Neural cell (in vitro differentiated cells): ENCODE results near the gene HIF1A. TPM values are rescaled to one million over a fixed set of nuclear protein-coding genes. Genes with fewer than 3 reads are reported as not detected.

Experiments used
- H2AFZ ChIP-seq: fragments of 200-600, 300-800 bp; sonication (generic), shearing (Covaris generic); 2 replicates; pipeline ENCODE4 v1.6.0; 2014; ENCODE audit warnings: low read depth, mild to moderate bottlenecking, antibody characterized with exemption, low read length, moderate library complexity
- H3F3A ChIP-seq: fragments of 200-600 bp; shearing (Covaris generic); 2 replicates; pipeline ENCODE4 v1.6.1; 2016; ENCODE audit warnings: mild to moderate bottlenecking, moderate library complexity, mixed read lengths, antibody characterized with exemption, low read length; ENCODE audit not compliant: insufficient read depth, poor library complexity, severe bottlenecking
- H3K27ac ChIP-seq: fragments of 200-600, 300-800 bp; sonication (generic), shearing (Covaris generic); 2 replicates; pipeline ENCODE4 v1.5.1; 2014; ENCODE audit warnings: mild to moderate bottlenecking, low read length, moderate library complexity
- H3K27me3 ChIP-seq: fragments of 300-800, 200-600 bp; sonication (generic), shearing (Covaris generic); 2 replicates; pipeline ENCODE4 v1.6.0; 2014; ENCODE audit warnings: mild to moderate bottlenecking, low read depth, low read length, moderate library complexity; ENCODE audit not compliant: insufficient read depth
- H3K36me3 ChIP-seq: fragments of 300-800, 200-600 bp; sonication (generic), shearing (Covaris generic); 2 replicates; pipeline ENCODE4 v1.5.1; 2014; ENCODE audit warnings: mild to moderate bottlenecking, antibody characterized with exemption, low read length, moderate library complexity; ENCODE audit not compliant: insufficient read depth
- H3K4me2 ChIP-seq: fragments of 300-800, 200-600 bp; sonication (generic), shearing (Covaris generic); 2 replicates; pipeline ENCODE4 v1.6.0; 2014; ENCODE audit warnings: mild to moderate bottlenecking, low read length
- H3K4me3 ChIP-seq: fragments of 300-800, 200-600 bp; sonication (generic), shearing (Covaris generic); 2 replicates; pipeline ENCODE4 v1.5.1; 2014; ENCODE audit warnings: mild to moderate bottlenecking, low read length, moderate library complexity
- H3K79me2 ChIP-seq: fragments of 200-600 bp; shearing (Covaris generic); replicated peaks from 2 replicates; pipeline ENCODE4 v1.6.0; 2014; ENCODE audit warnings: mild to moderate bottlenecking, low read length, moderate library complexity; ENCODE audit not compliant: insufficient read depth
- H3K9ac ChIP-seq: fragments of 300-800, 200-600 bp; sonication (generic), shearing (Covaris generic); 2 replicates; pipeline ENCODE4 v1.6.1; 2016; ENCODE audit warnings: mild to moderate bottlenecking, low read length, mixed read lengths
- H3K9me2 ChIP-seq: fragments of 200-600 bp; shearing (Covaris generic); 2 replicates; pipeline ENCODE4 v1.6.1; 2016; ENCODE audit warnings: mild to moderate bottlenecking, low read length, mixed read lengths; ENCODE audit not compliant: insufficient read depth
- H3K9me3 ChIP-seq: fragments of 200-600, 300-800 bp; sonication (generic), shearing (Covaris generic); 2 replicates; pipeline ENCODE4 v1.6.1; 2016; ENCODE audit warnings: mild to moderate bottlenecking, mixed run types, low read length, moderate library complexity, mixed read lengths
- H4K20me1 ChIP-seq: fragments of 200-600 bp; shearing (Covaris generic); 2 replicates; pipeline ENCODE4 v1.6.1; 2016; ENCODE audit warnings: mild to moderate bottlenecking, mixed run types; ENCODE audit not compliant: insufficient read depth
- CTCF ChIP-seq: fragments of 450-650 bp; IDR thresholded peaks from 2 replicates; pipeline ENCODE4 v1.5.1; 2014; ENCODE audit warnings: antibody characterized with exemption, mild to moderate bottlenecking, moderate library complexity; ENCODE audit not compliant: poor library complexity, severe bottlenecking
- EP300 ChIP-seq: fragments of 450-650 bp; conservative IDR thresholded peaks from 2 replicates; pipeline ENCODE4 v1.6.1; 2014; ENCODE audit warnings: antibody characterized with exemption, mild to moderate bottlenecking, moderate library complexity; ENCODE audit not compliant: poor library complexity, severe bottlenecking
- MXI1 ChIP-seq: fragments of 450-650 bp; conservative IDR thresholded peaks from 2 replicates; pipeline ENCODE4 v1.6.1; 2014; ENCODE audit warnings: antibody characterized with exemption, mild to moderate bottlenecking; ENCODE audit not compliant: poor library complexity, severe bottlenecking
- POLR2AphosphoS5 ChIP-seq: IDR thresholded peaks from 2 replicates; pipeline ENCODE4 v1.6.1; 2012
- RAD21 ChIP-seq: fragments of 450-650 bp; conservative IDR thresholded peaks from 2 replicates; pipeline ENCODE4 v1.6.1; 2014; ENCODE audit warnings: antibody characterized with exemption, mild to moderate bottlenecking, moderate library complexity
- SMC3 ChIP-seq: fragments of 450-650 bp; conservative IDR thresholded peaks from 2 replicates; pipeline ENCODE4 v1.6.1; 2014; ENCODE audit warnings: antibody characterized with exemption, mild to moderate bottlenecking, moderate library complexity; ENCODE audit not compliant: poor library complexity
- polyA plus RNA-seq: library from polyadenylated mRNA; depleted of rRNA; stranded (reverse); fragments of >200 nt; gene quantifications from 2 replicates; pipeline ENCODE4 v1.2.3, GENCODE V29; 2014
- TF ChIP-seq, protein P1 (sequence below): IDR thresholded peaks from 2 replicates; pipeline ENCODE4 v1.6.1; 2012; ENCODE audit warnings: borderline replicate concordance

Gene HIF1A
- polyA plus RNA-seq, 1 donor from 2014 or later = 75.0 TPM

GRCh38 chr14:61752626-61753025, 57.3 kb downstream of the HIF1A start:
- H3F3A ChIP-seq = no peaks in the 10 kb centered on the region
- no peak overlapping the region for H3K4me2 ChIP-seq
- no peaks in the 10 kb centered on the region for H3K27me3 ChIP-seq
- H3K9me2 ChIP-seq = no peaks in the 10 kb centered on the region
- H3K79me2 ChIP-seq = no peaks in the 10 kb centered on the region
- H3K36me3 ChIP-seq = no peaks in the 10 kb centered on the region
- no peaks in the 10 kb centered on the region for H3K9me3 ChIP-seq
- H2AFZ ChIP-seq = no peak overlapping the region
- no peaks in the 10 kb centered on the region for H4K20me1 ChIP-seq
- no peak overlapping the region for H3K9ac ChIP-seq
- TF ChIP-seq EP300 (no peak), MXI1 (no peak), SMC3 (no peak), CTCF (no peak), RAD21 (no peak)
- TF ChIP-seq, protein P1, sequence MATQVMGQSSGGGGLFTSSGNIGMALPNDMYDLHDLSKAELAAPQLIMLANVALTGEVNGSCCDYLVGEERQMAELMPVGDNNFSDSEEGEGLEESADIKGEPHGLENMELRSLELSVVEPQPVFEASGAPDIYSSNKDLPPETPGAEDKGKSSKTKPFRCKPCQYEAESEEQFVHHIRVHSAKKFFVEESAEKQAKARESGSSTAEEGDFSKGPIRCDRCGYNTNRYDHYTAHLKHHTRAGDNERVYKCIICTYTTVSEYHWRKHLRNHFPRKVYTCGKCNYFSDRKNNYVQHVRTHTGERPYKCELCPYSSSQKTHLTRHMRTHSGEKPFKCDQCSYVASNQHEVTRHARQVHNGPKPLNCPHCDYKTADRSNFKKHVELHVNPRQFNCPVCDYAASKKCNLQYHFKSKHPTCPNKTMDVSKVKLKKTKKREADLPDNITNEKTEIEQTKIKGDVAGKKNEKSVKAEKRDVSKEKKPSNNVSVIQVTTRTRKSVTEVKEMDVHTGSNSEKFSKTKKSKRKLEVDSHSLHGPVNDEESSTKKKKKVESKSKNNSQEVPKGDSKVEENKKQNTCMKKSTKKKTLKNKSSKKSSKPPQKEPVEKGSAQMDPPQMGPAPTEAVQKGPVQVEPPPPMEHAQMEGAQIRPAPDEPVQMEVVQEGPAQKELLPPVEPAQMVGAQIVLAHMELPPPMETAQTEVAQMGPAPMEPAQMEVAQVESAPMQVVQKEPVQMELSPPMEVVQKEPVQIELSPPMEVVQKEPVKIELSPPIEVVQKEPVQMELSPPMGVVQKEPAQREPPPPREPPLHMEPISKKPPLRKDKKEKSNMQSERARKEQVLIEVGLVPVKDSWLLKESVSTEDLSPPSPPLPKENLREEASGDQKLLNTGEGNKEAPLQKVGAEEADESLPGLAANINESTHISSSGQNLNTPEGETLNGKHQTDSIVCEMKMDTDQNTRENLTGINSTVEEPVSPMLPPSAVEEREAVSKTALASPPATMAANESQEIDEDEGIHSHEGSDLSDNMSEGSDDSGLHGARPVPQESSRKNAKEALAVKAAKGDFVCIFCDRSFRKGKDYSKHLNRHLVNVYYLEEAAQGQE = no peak
- no peak overlapping the region for H3K27ac ChIP-seq
- no peak overlapping the region for H3K4me3 ChIP-seq

DNA sequence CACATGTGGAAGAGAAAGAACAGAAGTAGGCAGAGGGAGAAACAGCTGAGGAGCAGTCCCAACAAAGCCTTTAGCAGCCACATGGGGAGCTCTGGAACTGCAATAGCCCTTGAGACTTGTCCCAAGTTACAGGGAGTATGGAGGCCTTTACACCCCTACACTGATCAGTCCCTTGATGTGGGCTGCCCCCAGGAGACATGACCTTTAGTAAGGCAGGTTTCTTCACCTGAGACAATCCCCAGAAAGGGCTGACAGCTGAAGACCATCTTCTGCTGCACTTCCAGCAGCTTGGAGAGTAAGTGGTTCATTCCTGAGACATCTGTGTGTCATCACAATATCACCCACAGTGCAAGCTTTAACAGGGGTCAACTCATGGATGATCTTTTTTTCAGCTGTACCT, 58.3 kb downstream of the HIF1A start:
- no peaks in the 10 kb centered on the region for H3K27me3 ChIP-seq

More for the DNA sequence above, 58.3 kb downstream of the HIF1A start:
- no peaks in the 10 kb centered on the region for H3K36me3 ChIP-seq
- H3K4me3 ChIP-seq = no peak overlapping the region
- no peaks in the 10 kb centered on the region for H3K9me3 ChIP-seq
- no peak overlapping the region for H3K4me2 ChIP-seq
- H3F3A ChIP-seq = no peaks in the 10 kb centered on the region
- TF ChIP-seq CTCF (no peak), POLR2AphosphoS5 (no peak), MXI1 (no peak)
- H3K9me2 ChIP-seq = no peaks in the 10 kb centered on the region
- no peak overlapping the region for H3K9ac ChIP-seq
- no peak overlapping the region for H2AFZ ChIP-seq
- H3K79me2 ChIP-seq = no peaks in the 10 kb centered on the region
- H4K20me1 ChIP-seq = no peaks in the 10 kb centered on the region
- no peak overlapping the region for H3K27ac ChIP-seq
